Left renal cortex interstitium (tissue), 4 donors: ENCODE results near the gene SIRT1. TPM values are rescaled to one million over a fixed set of nuclear protein-coding genes. Genes with fewer than 3 reads are reported as not detected.
"Not testable (repeated sequence)": the region's sequence is repeated elsewhere in the genome, so short reads cannot be mapped to it uniquely, and the experiment has no call there.

ENCODE experiments used
- DNase-seq, 4 donors: peaks; one replicate each; pipeline ENCODE4 v3.0.0-alpha.2; 2013; ENCODE audit warnings: low read depth in 4 of 4, low spot score in 2 of 4, missing footprints in 1 of 4
- polyA plus RNA-seq, 4 donors: library from polyadenylated mRNA; unstranded; fragments of 120-200 nt; gene quantifications; one replicate each; pipeline ENCODE4 v1.2.1, GENCODE V29; 2013; ENCODE audit not compliant: insufficient read length in 4 of 4

Gene SIRT1
- polyA plus RNA-seq = 10 to 100 TPM; 34.6 to 47.2 (median 36.7) TPM

- peak; percentile 75 to 91 (median 84) for DNase-seq
Observed at GRCh38 chr10:67884313-67884841, at the start of gene SIRT1. SIRT1 (plus strand) TSS chr10:67884656; CDS start chr10:67884722, 66 bp downstream.

- not testable (repeated sequence) for DNase-seq
Observed at GRCh38 chr10:67835541-67836394, 48.7 kb upstream of the SIRT1 start.

GRCh38 chr10:67836488-67836887, 48.0 kb upstream of the SIRT1 start:
- no peak for DNase-seq

- no peak for DNase-seq
Observed at GRCh38 chr10:67836972-67837371, 47.5 kb upstream of the SIRT1 start.

GRCh38 chr10:67837541-67838314, 46.7 kb upstream of the SIRT1 start, which contains the start of gene DNAJC12:
DNAJC12 (minus strand) TSS chr10:67838188; CDS start chr10:67838011, 177 bp downstream.
- peak in 3 of 4 donors; percentile 26 to 53 (median 48) for DNase-seq

- DNase-seq = not testable (repeated sequence)
Observed at GRCh38 chr10:67839511-67839910, 44.9 kb upstream of the SIRT1 start.

- no peak for DNase-seq
Observed at GRCh38 chr10:67839951-67840350, 44.5 kb upstream of the SIRT1 start.

- DNase-seq = no peak
Observed at GRCh38 chr10:67841737-67842136, 42.7 kb upstream of the SIRT1 start.

- DNase-seq = no peak
Observed at GRCh38 chr10:67843284-67843683, 41.2 kb upstream of the SIRT1 start.

- DNase-seq = peak; percentile 79 to 92 (median 86)
Observed at GRCh38 chr10:67849331-67850011, 35.0 kb upstream of the SIRT1 start.

GRCh38 chr10:67851186-67851585, 33.3 kb upstream of the SIRT1 start:
- DNase-seq = no peak

GRCh38 chr10:67852761-67853160, 31.7 kb upstream of the SIRT1 start:
- no peak for DNase-seq

- no peak for DNase-seq
Observed at GRCh38 chr10:67853512-67853911, 30.9 kb upstream of the SIRT1 start.

GRCh38 chr10:67858971-67859370, 25.5 kb upstream of the SIRT1 start:
- no peak for DNase-seq

GRCh38 chr10:67861750-67862432, 22.6 kb upstream of the SIRT1 start:
- DNase-seq = no peak

GRCh38 chr10:67863094-67863493, 21.4 kb upstream of the SIRT1 start:
- DNase-seq = no peak

GRCh38 chr10:67864607-67865371, 19.7 kb upstream of the SIRT1 start:
- DNase-seq = no peak

- no peak for DNase-seq
Observed at GRCh38 chr10:67868132-67868531, 16.3 kb upstream of the SIRT1 start.

GRCh38 chr10:67869996-67870395, 14.5 kb upstream of the SIRT1 start:
- no peak for DNase-seq
